ENCODE results near the gene ZDHHC24. TPM values are rescaled to one million over a fixed set of nuclear protein-coding genes. Genes with fewer than 3 reads are reported as not detected.

Gene ZDHHC24
- total and polyA plus RNA-seq, 8 donors: 2.6 to 73.9 (median 7.3) TPM

- Histone ChIP-seq H3K4me3 (no peak overlapping the region), H3K27me3 (peaks cover 0 to 22% (median 18%) of the 10 kb centered on the region in 3 donors), H3K9me3 (no peaks in the 10 kb centered on the region), H3K36me3 (peaks cover 0 to 5% (median 0%) of the 10 kb centered on the region in 4 donors), H3K27ac (no peak overlapping the region), H3K4me1 (peaks cover 9 to 12% (median 11%) of the 10 kb centered on the region in 4 donors)
- intact Hi-C loops (cut with DNase I; ENCODE audit: low total_unique reads): no loop called here
- peak in 1 of 2 donors; percentile 2 for DNase-seq
- WGBS, 5 donors: 90 to 94% (median 93%) methylated on average over 11 to 24 of the region's 24 CpGs
- TF ChIP-seq POLR2AphosphoS5 (IDR thresholded peaks at IDR 0.05) (no peak), CTCF (IDR thresholded peaks at IDR 0.05) (no peak), EP300 (IDR thresholded peaks at IDR 0.05) (no peak), POLR2A (IDR thresholded peaks at IDR 0.05) (no peak)
Measured at GRCh38 chr11:66557733-66558326, 12.0 kb upstream of the ZDHHC24 start.

GRCh38 chr11:66556086-66556485, 10.2 kb upstream of the ZDHHC24 start:
- intact Hi-C loops (cut with DNase I; ENCODE audit: low total_unique reads): no loop called here
- Histone ChIP-seq H3K4me3 (no peak overlapping the region), H3K36me3 (no peaks in the 10 kb centered on the region), H3K27ac (no peak overlapping the region), H3K4me1 (peaks cover 9 to 12% (median 11%) of the 10 kb centered on the region in 4 donors), H3K9me3 (no peaks in the 10 kb centered on the region), H3K27me3 (peaks cover 0 to 22% (median 18%) of the 10 kb centered on the region in 3 donors)
- TF ChIP-seq POLR2A (IDR thresholded peaks at IDR 0.05): no peak
- no peak for TF ChIP-seq CTCF (IDR thresholded peaks at IDR 0.05)
- TF ChIP-seq EP300 (IDR thresholded peaks at IDR 0.05): no peak
- no peak for TF ChIP-seq POLR2AphosphoS5 (IDR thresholded peaks at IDR 0.05)
- 72 to 86% (median 79%) methylated on average over 7 of the region's 7 CpGs for WGBS, 5 donors
- DNase-seq: peak in 1 of 2 donors; percentile 3

- Histone ChIP-seq H3K36me3 (no peaks in the 10 kb centered on the region), H3K4me1 (peaks cover 9 to 12% (median 11%) of the 10 kb centered on the region in 4 donors), H3K27ac (no peak overlapping the region), H3K27me3 (peaks cover 0 to 22% (median 18%) of the 10 kb centered on the region in 3 donors), H3K4me3 (no peak overlapping the region), H3K9me3 (no peaks in the 10 kb centered on the region)
- no peak for DNase-seq
- intact Hi-C loops (cut with DNase I; ENCODE audit: low total_unique reads): no loop called here
- TF ChIP-seq POLR2AphosphoS5 (IDR thresholded peaks at IDR 0.05) (no peak), EP300 (IDR thresholded peaks at IDR 0.05) (no peak), POLR2A (IDR thresholded peaks at IDR 0.05) (no peak), CTCF (IDR thresholded peaks at IDR 0.05) (no peak)
- 47 to 73% (median 49%) methylated on average over 3 of the region's 3 CpGs for WGBS, 5 donors
Measured at GRCh38 chr11:66555416-66555815, 9.6 kb upstream of the ZDHHC24 start.

GRCh38 chr11:66554602-66555001, 8.8 kb upstream of the ZDHHC24 start:
- WGBS, 5 donors: 76 to 85% (median 82%) methylated on average over 5 of the region's 5 CpGs
- TF ChIP-seq POLR2A (IDR thresholded peaks at IDR 0.05) (no peak), POLR2AphosphoS5 (IDR thresholded peaks at IDR 0.05) (no peak), EP300 (IDR thresholded peaks at IDR 0.05) (no peak), CTCF (IDR thresholded peaks at IDR 0.05) (no peak)
- H3K4me1 ChIP-seq: peaks cover 9 to 11% (median 10%) of the 10 kb centered on the region in 4 donors

More at GRCh38 chr11:66554602-66555001, 8.8 kb upstream of the ZDHHC24 start:
- Histone ChIP-seq H3K27me3 (peaks cover 0 to 21% (median 18%) of the 10 kb centered on the region in 3 donors), H3K36me3 (no peaks in the 10 kb centered on the region), H3K4me3 (no peak overlapping the region), H3K27ac (no peak overlapping the region), H3K9me3 (no peaks in the 10 kb centered on the region)
- no peak for DNase-seq
- intact Hi-C loops (cut with DNase I; ENCODE audit: low total_unique reads): no loop called here
